Fibroblast of villous mesenchyme (primary cell): ENCODE data around the gene PRPF38B. TPM values are rescaled to one million over a fixed set of nuclear protein-coding genes. Genes with fewer than 3 reads are reported as not detected.
"Not testable (repeated sequence)": the region's sequence is repeated elsewhere in the genome, so short reads cannot be mapped to it uniquely, and the experiment has no call there.

Source experiments
- DNase-seq: peaks from one replicate; pipeline ENCODE4 v3.0.0-alpha.2; 2010; ENCODE audit warnings: low read depth
- H3K4me3 ChIP-seq: 2 replicates; pipeline ENCODE4 v1.5.1; 2011; ENCODE audit warnings: low read depth, mild to moderate bottlenecking, low read length
- total RNA-seq: library from RNA; depleted of rRNA; stranded (reverse); fragments of >200 nt; gene quantifications from 2 replicates; pipeline ENCODE4 v1.2.3, GENCODE V29; 2012
- TF ChIP-seq, protein P1 (sequence below): IDR thresholded peaks from 2 replicates; pipeline ENCODE4 v1.5.1; 2012; ENCODE audit warnings: low read depth, mild to moderate bottlenecking, low read length; ENCODE audit not compliant: insufficient read depth

The PRPF38B gene
- total RNA-seq, 1 donor, result 21.6 TPM

DNA sequence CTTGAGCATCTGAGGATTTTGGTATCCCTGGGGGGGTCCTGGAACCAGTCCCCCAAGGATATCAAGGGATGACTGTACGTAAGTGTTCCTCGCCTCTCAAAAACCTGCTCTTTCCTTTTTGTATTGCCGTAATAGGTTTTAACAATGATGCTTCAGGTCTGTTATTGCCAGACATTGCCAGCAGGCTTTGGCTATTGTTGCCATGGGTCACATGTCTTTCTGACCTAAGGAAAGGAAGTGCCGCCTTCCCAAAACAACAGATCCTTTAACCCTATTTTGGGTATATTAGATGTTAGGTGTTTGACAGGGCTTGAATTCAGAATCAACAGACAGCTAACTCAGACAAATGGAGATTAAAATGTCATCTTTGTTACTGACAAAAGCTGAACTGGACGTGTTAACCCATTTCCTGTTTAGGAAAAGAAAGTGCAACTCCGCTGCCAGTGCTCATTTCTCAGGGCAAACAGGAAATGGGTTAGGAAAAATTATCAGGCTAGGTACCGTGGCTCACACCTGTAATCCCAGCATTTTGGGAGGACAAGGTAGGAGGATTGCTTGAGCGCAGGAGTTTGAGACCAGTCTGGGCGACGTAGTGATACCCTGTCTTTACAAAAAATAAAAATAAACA is 12.4 kb upstream of the PRPF38B start:
- TF ChIP-seq, protein P1, sequence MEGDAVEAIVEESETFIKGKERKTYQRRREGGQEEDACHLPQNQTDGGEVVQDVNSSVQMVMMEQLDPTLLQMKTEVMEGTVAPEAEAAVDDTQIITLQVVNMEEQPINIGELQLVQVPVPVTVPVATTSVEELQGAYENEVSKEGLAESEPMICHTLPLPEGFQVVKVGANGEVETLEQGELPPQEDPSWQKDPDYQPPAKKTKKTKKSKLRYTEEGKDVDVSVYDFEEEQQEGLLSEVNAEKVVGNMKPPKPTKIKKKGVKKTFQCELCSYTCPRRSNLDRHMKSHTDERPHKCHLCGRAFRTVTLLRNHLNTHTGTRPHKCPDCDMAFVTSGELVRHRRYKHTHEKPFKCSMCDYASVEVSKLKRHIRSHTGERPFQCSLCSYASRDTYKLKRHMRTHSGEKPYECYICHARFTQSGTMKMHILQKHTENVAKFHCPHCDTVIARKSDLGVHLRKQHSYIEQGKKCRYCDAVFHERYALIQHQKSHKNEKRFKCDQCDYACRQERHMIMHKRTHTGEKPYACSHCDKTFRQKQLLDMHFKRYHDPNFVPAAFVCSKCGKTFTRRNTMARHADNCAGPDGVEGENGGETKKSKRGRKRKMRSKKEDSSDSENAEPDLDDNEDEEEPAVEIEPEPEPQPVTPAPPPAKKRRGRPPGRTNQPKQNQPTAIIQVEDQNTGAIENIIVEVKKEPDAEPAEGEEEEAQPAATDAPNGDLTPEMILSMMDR, result no peak
- DNase-seq, result no peak
- H3K4me3 ChIP-seq, result no peak overlapping the region

DNA sequence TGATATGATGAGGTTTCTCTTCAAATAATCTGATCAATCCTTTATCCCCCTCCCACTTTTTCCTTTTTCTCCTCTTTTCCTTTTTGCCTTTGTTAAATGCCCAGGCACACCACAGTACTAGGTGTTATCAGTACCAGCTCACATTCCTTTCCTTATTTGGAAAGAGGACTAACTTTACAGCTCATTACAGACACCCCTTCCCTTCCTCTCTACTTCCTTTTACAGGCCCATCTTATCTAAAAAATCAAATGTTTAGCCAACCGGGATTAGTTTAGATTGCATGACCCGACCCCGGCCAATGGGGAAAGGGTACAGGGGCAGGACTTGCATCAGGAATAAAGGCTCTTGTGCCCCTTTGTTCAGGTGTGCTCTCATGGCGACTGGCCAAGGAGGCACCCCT is 10.4 kb upstream of the PRPF38B start:
- DNase-seq, result peak; percentile 23

DNA sequence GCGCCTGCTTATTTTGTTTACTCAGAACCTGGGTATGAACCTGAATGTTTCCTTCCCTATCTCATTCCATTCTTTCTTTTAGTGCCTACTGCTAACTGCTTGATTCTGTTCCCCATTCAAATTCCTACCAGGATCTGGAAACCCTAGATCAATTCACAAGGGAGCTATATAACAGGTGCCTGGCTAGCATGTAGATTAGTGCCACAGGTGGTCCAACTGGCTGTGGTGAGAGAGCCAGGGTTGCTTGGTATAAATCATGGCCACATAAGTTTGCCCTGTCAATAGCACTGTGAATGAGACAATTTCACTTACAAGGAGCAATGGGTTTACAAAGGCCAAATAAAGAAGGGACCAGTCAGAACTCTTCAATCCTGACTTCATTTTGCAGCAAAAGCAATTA is 6.6 kb upstream of the PRPF38B start:
- TF ChIP-seq, protein P1, result no peak
- no peak overlapping the region for H3K4me3 ChIP-seq
- no peak for DNase-seq

More for the DNA sequence above, 10.4 kb upstream of the PRPF38B start:
- not testable (repeated sequence) for H3K4me3 ChIP-seq

DNA sequence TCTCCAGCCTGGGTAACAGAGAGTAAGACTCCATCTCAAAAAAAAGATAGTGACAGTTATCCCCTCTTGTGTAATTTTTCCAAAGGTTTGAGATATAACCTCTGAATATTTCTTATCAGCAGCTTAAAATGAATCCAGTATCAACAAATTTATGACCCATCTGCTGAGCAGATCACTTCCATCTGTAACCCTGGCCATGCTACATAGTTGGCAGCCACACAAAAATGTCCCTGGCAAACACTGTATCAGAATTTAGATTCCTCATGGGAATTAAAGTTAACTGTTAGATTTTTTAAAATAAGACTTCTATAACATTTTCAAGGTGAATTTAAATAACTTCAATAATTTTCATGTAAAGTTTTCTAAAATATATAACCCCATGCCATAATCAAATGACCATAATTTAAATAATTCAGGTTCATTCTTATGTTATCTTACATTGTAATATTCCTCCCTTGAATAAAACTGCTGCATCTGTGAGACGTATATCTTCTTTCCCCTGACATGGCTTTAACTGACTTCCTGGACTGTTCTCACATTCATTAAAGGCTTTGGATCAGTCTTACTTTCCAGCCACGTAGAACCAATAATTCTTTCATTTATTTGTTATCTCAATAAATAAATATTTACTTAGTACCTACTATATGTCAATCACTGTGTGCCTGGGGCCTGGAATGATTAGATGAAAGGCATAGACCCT is 5.3 kb upstream of the PRPF38B start:
- no peak overlapping the region for H3K4me3 ChIP-seq
- TF ChIP-seq, protein P1, result no peak
- peak; percentile 72 for DNase-seq

DNA sequence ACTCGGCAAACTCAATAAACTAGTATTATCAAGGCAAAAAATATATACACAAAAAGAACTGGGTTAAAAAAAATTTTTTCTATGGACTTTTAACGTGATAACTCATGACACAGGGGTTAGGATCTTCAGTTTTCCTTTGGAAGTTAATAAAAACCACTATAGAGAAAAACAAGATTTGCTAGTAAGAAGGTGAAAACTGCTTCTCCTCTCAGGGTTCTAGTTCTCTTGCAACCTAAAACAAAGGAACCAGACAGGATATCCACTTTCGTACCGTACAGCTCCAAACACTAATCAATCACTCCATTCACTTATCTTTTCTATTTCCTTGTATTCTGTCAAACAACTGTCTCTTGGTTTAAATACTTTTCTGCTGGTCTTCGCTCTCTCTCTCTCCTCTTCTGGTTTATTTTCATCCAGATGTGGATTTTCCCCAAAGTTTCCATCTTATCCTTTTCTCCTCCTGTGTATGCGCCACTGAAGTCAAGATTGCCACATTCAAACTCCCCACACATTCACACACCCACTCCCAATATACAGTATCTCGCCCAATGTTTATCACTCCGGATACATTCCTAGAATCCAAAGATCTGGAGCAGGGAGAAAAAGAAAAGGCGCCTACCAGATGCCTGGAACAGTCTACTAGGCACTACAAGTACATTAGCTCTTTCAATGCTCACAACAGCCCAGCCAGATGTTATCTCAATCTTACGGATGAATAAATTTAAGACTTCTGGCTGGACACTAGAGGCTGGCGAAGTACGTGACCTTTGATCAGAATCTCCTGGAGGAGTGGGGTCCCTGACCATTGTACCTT is 775 bp upstream of the PRPF38B start:
- TF ChIP-seq, protein P1, result no peak
- DNase-seq, result peak; percentile 28
- H3K4me3 ChIP-seq, result peak overlapping the region; percentile 99

DNA sequence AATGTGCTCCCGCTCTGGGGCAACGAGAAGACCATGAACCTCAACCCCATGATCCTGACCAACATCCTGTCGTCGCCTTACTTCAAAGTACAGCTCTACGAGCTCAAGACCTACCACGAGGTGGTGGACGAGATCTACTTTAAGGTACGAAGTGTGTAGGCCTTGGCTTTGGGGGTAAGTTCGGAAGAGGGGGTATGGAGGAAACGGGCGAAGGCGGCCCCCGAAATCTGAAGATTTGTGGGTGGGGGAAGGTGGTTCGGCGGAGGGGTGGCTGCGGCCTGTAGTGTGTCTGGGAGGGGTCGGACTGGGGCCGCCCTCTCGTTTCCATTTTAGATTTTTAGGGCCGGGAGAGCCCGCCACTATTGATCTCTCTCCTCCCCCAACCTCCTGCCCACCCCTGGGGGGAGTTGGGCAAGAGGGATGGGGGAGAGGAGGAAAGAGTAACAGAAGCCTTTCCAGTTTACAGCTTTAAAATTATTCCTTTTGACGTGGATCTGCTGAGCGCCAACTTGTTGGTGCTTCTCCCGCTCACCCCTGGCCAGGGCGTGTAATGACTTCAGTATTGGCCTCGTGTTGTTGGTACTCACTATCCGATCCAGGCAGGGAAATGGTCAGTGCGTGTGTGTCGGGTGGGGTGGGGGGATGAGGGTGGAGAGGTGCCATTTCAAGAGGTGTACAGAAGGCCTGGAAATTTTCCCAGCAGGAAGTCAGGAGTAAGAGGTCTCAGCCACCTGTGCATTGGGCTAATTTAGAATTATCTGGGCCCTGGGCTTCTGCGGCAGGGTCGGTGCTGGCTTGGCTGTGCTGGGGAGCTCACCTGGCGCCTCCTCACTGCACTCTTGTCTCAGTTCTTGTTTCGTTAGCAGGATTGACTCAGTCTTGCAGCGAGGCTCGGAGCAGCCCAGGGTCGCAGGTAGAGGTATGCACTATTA is 880 bp downstream of the PRPF38B start:
- TF ChIP-seq, protein P1, result peak; percentile 33
- H3K4me3 ChIP-seq, result peak overlapping the region; percentile 99
- DNase-seq, result peak; percentile 84
